ENCODE results near the gene AFG1L.
"Not testable (repeated sequence)": the region's sequence is repeated elsewhere in the genome, so short reads cannot be mapped to it uniquely, and the experiment has no call there.

Gene AFG1L

DNA sequence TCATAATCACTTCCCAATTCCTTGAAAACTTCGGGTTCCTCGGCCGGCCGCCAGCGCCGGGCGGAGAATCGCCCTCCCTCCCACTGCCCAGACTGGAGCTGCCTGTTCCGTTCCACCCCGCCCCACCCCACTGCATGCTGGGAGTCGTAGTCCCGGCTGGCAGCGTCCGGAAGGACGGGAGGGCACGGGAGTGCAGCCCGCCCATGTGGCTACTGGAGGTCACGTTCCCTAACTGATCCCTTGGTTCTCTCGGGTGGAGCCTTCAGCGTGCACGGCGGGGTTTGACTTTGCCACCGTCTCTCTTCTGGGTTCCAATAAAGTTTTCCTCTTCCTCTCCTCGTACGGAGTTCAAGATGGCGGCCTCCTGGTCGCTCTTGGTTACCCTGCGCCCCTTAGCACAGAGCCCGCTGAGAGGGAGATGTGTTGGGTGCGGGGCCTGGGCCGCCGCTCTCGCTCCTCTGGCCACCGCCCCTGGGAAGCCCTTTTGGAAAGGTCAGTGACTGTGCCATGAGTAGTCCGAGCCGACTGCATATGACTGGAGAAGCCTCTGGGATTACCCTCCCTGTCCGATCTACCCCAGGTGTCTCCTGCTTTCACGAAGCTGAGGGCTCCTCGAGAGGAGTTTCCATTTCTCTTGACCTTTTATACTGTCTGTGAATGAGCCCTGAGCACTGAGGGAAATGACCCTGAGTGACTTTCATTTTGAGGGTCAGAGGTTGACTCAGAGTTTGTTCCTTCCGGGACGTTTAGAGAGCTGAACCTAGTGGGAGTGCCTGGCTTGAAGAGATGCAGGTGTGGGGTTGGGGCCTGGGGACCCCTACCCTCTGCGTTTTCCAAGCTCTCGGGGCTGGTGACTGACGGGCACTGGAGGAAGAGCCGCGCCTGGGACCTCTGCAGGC, at the start of gene AFG1L:
Gene AFG1L (plus strand): TSS at position 328 of the 899 bp plus-strand sequence. CDS start 26 bp downstream, at position 354.
- no peaks in the 10 kb centered on the region for H3K27me3 ChIP-seq (ENCODE audit: control insufficient read depth, insufficient read depth, low read length)
- H3K36me3 ChIP-seq (ENCODE audit: control insufficient read depth, insufficient read depth, low read length), result no peaks in the 10 kb centered on the region
- H3K4me3 ChIP-seq (ENCODE audit: low read depth, low read length), result peak within 1 kb of the TSS; percentile 92
- peak within 1 kb of the TSS; percentile 85 for H3K9ac ChIP-seq (ENCODE audit: low read depth, low read length)
- H3K4me1 ChIP-seq (ENCODE audit: control insufficient read depth, insufficient read depth, low read length), result peaks cover 4% of the 10 kb centered on the region
- no peaks in the 10 kb centered on the region for H3K9me3 ChIP-seq (ENCODE audit: control insufficient read depth, insufficient read depth, low read length)

DNA sequence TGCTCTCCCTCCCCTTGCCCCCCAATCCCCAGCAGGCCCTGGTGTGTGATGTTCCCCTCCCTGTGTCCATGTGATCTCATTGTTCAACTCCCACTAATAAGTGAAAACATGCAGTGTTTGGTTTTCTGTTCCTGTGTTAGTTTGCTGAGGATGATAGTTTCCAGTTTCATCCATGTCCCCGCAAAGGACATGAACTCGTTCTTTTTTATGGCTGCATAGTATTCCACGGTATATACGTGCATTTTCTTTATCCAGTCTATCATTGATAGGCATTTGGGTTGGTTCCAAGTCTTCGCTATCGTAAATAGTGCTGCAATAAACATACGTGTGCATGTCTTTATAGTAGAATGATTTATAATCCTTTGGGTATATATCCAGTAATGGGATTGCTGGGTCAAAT, 49.8 kb upstream of the AFG1L start:
- H3K36me3 ChIP-seq (ENCODE audit: control insufficient read depth, insufficient read depth, low read length); H3K4me1 ChIP-seq (ENCODE audit: control insufficient read depth, insufficient read depth, low read length); H3K9ac ChIP-seq (ENCODE audit: low read depth, low read length); H3K4me3 ChIP-seq (ENCODE audit: low read depth, low read length); H3K27me3 ChIP-seq (ENCODE audit: control insufficient read depth, insufficient read depth, low read length); H3K9me3 ChIP-seq (ENCODE audit: control insufficient read depth, insufficient read depth, low read length): not testable (repeated sequence)

DNA sequence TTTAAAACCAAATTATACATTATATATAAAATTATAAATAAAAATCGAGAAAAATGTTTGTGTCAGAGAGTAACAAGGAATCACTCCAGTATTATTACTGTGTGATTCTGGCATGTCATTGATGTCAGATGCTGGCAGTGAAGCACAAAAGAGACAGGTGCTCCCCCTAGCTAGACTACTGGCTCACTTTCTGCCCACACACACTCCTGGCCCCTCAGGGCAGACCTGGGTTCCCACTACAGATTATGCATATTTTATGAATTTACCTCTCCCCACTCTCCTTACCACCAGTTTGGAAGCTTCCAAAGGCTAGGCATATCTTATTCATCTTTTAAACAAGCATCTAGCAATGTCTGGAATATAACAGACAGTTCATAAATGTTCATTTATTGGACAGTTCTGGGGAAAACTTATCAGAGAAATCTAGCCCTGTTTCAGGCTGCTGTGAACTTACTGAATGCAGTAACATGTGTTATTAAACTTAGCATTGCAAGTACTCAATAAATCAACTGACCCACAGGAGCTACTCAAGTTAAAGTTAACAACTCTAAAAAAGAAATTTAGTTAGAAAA, 46.8 kb upstream of the AFG1L start:
- Histone ChIP-seq H3K4me1 (ENCODE audit: control insufficient read depth, insufficient read depth, low read length) (no peaks in the 10 kb centered on the region), H3K27me3 (ENCODE audit: control insufficient read depth, insufficient read depth, low read length) (no peaks in the 10 kb centered on the region), H3K9me3 (ENCODE audit: control insufficient read depth, insufficient read depth, low read length) (no peaks in the 10 kb centered on the region), H3K4me3 (ENCODE audit: low read depth, low read length) (no peak overlapping the region), H3K9ac (ENCODE audit: low read depth, low read length) (no peak overlapping the region), H3K36me3 (ENCODE audit: control insufficient read depth, insufficient read depth, low read length) (no peaks in the 10 kb centered on the region)

DNA sequence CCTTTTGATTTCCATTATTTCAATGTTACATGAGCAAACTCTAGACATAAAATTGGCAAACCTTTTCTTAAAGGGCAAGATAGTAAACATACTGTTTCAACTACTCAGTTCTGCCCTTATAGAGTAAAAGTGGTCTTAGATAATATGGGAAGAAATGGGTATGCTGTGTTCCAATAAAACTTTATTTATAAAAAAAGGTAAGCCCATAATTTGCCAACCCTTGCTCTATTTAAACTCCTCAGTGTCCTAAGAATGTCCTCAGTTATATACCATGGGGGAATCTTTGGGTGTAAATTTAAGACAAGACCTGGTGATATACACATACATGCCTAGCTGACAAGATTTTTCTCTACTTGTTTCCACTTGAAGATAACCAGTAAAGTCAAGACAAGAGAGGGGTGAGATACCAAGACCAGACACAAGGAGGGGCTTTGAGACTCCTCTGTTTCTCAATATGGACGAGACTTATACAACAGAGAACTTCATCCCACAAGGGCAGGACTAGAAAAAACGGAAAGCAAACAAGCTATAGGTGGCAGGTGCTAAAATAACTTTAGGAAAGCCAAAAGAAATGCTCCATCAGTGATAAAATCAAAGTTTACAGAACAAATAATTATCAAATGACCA, 44.5 kb upstream of the AFG1L start:
- no peaks in the 10 kb centered on the region for H3K27me3 ChIP-seq (ENCODE audit: control insufficient read depth, insufficient read depth, low read length)
- no peaks in the 10 kb centered on the region for H3K4me1 ChIP-seq (ENCODE audit: control insufficient read depth, insufficient read depth, low read length)
- H3K9me3 ChIP-seq (ENCODE audit: control insufficient read depth, insufficient read depth, low read length), result no peaks in the 10 kb centered on the region
- no peak overlapping the region for H3K4me3 ChIP-seq (ENCODE audit: low read depth, low read length)
- H3K36me3 ChIP-seq (ENCODE audit: control insufficient read depth, insufficient read depth, low read length), result no peaks in the 10 kb centered on the region
- no peak overlapping the region for H3K9ac ChIP-seq (ENCODE audit: low read depth, low read length)

DNA sequence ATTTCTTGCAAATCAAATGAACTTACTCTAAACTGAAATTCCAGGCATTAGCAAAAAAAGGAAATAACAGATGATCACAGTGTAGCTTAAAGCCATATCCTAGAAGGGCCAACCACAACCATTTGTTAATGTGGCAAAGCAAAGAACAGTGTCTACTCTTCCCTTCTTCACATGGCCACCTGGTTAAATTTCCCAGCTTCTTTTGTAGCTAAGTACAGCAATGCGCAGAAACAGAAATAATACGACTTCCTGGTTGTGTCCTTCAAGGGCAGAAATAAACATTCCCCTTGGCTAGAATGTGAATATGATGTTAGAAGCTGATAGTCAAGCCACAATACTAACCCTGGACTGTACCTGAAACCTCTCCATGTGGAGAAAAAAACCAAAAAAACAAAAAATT, 43.6 kb upstream of the AFG1L start:
- Histone ChIP-seq H3K4me3 (ENCODE audit: low read depth, low read length) (no peak overlapping the region), H3K36me3 (ENCODE audit: control insufficient read depth, insufficient read depth, low read length) (no peaks in the 10 kb centered on the region), H3K27me3 (ENCODE audit: control insufficient read depth, insufficient read depth, low read length) (no peaks in the 10 kb centered on the region), H3K9me3 (ENCODE audit: control insufficient read depth, insufficient read depth, low read length) (no peaks in the 10 kb centered on the region), H3K9ac (ENCODE audit: low read depth, low read length) (no peak overlapping the region), H3K4me1 (ENCODE audit: control insufficient read depth, insufficient read depth, low read length) (no peaks in the 10 kb centered on the region)

DNA sequence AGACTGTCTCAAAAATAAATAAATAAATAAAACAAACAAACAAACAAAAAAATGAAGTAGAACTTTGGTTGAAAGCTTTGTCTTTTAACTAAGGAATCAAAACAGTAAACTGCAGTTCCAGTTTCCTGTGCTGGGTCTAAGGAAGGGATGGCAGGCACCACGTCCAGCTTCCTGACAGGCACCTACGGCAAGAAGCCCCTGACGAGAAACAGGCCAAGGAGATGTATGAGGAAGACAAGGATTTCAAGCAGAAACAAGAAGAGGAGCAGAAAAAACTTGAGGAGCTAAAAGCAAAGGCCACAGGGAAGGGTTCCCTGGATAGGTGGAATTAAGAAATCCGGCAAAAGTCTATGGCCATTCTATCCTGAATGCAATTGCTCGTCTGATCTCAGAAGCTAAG, 42.8 kb upstream of the AFG1L start:
- H3K9ac ChIP-seq (ENCODE audit: low read depth, low read length), result no peak overlapping the region
- no peaks in the 10 kb centered on the region for H3K27me3 ChIP-seq (ENCODE audit: control insufficient read depth, insufficient read depth, low read length)
- no peaks in the 10 kb centered on the region for H3K36me3 ChIP-seq (ENCODE audit: control insufficient read depth, insufficient read depth, low read length)
- no peaks in the 10 kb centered on the region for H3K9me3 ChIP-seq (ENCODE audit: control insufficient read depth, insufficient read depth, low read length)
- no peak overlapping the region for H3K4me3 ChIP-seq (ENCODE audit: low read depth, low read length)
- H3K4me1 ChIP-seq (ENCODE audit: control insufficient read depth, insufficient read depth, low read length), result no peaks in the 10 kb centered on the region

DNA sequence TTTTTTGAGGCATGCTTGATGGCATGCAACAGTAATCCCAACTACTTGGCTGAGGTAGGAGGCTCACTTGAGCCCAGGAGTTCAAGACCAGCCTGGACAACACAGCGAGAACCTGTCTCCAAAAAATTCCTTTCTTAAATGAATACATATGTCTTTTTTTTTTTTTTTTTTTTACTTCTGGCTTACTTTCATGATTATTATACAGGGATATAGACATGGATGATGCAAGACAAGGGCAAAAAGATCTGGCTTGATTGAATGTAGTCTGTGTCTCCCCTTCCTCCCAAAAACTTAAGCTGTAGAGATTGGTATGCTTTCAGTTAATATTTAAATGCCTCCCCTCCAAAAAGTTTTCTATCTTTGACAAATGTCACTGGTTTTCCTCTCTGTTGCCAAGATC, 41.6 kb upstream of the AFG1L start:
- Histone ChIP-seq H3K4me1 (ENCODE audit: control insufficient read depth, insufficient read depth, low read length) (no peaks in the 10 kb centered on the region), H3K9ac (ENCODE audit: low read depth, low read length) (no peak overlapping the region), H3K4me3 (ENCODE audit: low read depth, low read length) (no peak overlapping the region), H3K27me3 (ENCODE audit: control insufficient read depth, insufficient read depth, low read length) (no peaks in the 10 kb centered on the region), H3K36me3 (ENCODE audit: control insufficient read depth, insufficient read depth, low read length) (no peaks in the 10 kb centered on the region), H3K9me3 (ENCODE audit: control insufficient read depth, insufficient read depth, low read length) (no peaks in the 10 kb centered on the region)

DNA sequence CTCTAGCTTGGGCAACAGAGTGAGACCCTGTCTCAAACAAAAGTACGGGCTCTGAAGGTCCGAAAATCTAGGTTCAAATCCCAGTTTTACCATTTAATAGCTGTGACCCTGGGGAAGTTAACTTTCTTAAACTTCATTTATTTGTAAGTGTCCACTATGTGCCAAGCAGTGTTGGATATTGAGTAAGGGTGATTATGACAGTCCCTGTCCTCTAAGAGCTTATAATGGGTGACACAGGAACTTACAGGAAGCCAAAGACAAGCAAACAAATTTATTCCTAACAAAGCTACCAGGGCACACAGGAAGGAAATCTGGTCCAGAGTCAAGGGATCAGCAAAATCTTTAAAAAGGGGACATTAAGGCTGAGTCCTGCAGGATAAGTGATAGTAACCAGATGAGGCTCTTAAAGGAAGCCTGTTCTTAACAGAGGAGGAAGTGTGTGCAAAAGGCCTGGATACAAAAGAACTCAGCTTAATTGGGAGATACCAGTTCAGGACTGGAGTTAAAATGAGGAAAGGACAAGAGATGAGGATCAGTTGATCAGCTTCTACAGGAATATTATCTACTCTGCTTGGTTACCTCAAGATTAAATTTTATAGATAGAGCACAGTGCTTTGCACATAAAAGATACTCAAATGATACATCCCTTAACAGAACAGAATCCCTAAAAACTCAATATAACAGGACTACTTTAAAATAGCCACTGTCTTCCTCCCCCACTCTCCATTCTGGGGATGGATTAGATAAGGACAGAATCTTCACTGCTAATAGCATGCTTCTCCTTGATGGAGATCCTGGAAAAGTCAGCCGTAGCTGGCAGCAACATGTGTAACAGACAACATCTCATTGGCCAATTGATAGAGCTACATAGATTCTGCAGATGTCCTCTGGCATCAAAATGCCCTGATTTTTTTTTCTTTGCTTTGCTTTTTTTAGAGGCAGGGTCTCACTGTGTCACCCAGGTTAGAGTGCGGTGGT, 40.1 kb upstream of the AFG1L start:
- Histone ChIP-seq H3K4me3 (ENCODE audit: low read depth, low read length) (no peak overlapping the region), H3K4me1 (ENCODE audit: control insufficient read depth, insufficient read depth, low read length) (peaks cover 3% of the 10 kb centered on the region), H3K9ac (ENCODE audit: low read depth, low read length) (no peak overlapping the region), H3K27me3 (ENCODE audit: control insufficient read depth, insufficient read depth, low read length) (no peaks in the 10 kb centered on the region), H3K9me3 (ENCODE audit: control insufficient read depth, insufficient read depth, low read length) (no peaks in the 10 kb centered on the region), H3K36me3 (ENCODE audit: control insufficient read depth, insufficient read depth, low read length) (no peaks in the 10 kb centered on the region)

DNA sequence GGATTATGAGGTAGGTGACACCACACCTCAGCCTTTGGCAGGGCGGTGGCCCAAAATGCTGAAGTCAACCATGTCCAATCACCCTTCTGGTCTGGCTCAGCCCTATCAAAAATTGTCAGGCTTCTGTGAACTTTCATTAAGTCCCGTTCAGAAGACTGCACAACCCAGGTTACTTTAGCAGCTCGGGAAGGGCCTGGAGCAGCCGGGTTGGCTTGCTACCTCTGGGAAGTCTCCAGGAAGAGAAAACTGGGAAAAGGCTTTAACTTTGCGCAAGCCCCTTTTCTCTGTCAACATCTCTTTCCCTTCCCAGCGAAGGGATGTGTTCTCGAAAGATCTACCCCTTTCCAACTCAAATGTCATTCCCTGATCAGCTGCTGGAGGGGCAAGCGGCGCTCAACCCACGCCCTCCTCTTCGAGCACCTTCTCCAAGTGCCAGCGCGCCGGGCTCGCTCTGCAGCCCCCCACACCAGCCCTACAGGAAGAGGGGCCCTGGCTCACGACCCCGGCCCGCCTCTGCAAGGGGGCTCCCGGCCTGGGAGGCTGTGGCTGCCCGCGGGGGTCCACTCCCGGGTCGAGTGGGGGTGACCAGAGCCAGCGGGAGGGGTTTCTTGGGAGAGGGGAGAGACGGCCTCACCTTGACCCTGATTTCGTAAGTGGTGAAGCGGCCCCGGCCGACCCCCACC, 34.6 kb upstream of the AFG1L start:
- H3K36me3 ChIP-seq (ENCODE audit: control insufficient read depth, insufficient read depth, low read length), result no peaks in the 10 kb centered on the region
- peaks cover 5% of the 10 kb centered on the region for H3K4me1 ChIP-seq (ENCODE audit: control insufficient read depth, insufficient read depth, low read length)
- peak overlapping the region; percentile 80 for H3K9ac ChIP-seq (ENCODE audit: low read depth, low read length)
- H3K27me3 ChIP-seq (ENCODE audit: control insufficient read depth, insufficient read depth, low read length), result no peaks in the 10 kb centered on the region
- H3K9me3 ChIP-seq (ENCODE audit: control insufficient read depth, insufficient read depth, low read length), result no peaks in the 10 kb centered on the region
- H3K4me3 ChIP-seq (ENCODE audit: low read depth, low read length), result peak overlapping the region; percentile 74

DNA sequence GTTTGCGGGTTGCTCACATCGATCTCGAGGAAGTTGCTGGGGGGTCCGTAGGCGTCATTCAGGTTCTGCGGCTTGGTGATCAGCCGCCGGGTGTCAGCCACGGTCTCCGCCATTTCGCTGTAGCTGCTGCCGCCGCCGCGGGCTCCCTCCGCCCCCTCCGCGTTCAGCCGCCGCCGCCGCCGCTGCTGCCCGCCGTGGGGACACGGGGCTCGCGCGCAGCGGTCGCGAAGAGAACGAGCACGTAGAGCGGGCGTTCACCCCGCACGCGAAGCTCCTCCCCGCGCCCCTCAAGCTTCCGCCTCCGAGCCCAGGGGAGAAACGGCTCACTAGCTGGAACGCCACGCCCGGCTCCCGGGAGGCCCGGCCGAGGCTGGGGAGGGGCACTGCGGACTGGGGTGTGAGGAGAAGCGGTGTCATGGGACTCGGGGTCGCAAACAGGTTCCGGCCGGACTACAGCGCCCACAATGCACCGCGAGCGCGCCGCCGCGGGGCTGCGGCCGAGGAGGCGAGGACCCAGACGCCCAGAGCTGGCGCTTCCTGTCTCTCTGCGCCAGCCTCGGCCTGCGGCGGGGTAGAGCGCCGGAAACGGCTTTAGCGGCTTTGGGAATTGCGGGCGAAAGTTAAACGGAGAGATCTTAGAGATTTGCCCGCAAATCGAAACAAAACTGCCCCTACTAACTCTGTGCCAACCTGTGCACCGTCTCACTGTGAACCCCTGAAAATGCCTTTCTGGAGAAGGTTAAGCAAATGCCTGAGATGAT, 33.9 kb upstream of the AFG1L start, which contains the start of gene SNX3:
Gene SNX3 (minus strand): TSS at position 232 of the 761 bp plus-strand sequence. CDS start 119 bp downstream, at position 113.
- Histone ChIP-seq H3K36me3 (ENCODE audit: control insufficient read depth, insufficient read depth, low read length) (no peaks in the 10 kb centered on the region), H3K9ac (ENCODE audit: low read depth, low read length) (peak within 1 kb of the TSS; percentile 87), H3K4me3 (ENCODE audit: low read depth, low read length) (peak within 1 kb of the TSS; percentile 74), H3K9me3 (ENCODE audit: control insufficient read depth, insufficient read depth, low read length) (no peaks in the 10 kb centered on the region), H3K27me3 (ENCODE audit: control insufficient read depth, insufficient read depth, low read length) (no peaks in the 10 kb centered on the region), H3K4me1 (ENCODE audit: control insufficient read depth, insufficient read depth, low read length) (peaks cover 5% of the 10 kb centered on the region)

Data from iPS-15b (cell line).